GM18507 (cell line): Measurements from ENCODE around the gene HYI.

ENCODE experiments used
- DNase-seq: peaks from one replicate; pipeline ENCODE4 v3.0.0; 2011; ENCODE audit warnings: low read depth; ENCODE audit not compliant: insufficient read length; ENCODE audit errors: extremely low spot score
- FAIRE-seq: peaks from 2 replicates; lab custom pipeline; 2011; peaks lifted over from hg19 to GRCh38; lab: Jason Lieb, UNC

HYI gene

DNA sequence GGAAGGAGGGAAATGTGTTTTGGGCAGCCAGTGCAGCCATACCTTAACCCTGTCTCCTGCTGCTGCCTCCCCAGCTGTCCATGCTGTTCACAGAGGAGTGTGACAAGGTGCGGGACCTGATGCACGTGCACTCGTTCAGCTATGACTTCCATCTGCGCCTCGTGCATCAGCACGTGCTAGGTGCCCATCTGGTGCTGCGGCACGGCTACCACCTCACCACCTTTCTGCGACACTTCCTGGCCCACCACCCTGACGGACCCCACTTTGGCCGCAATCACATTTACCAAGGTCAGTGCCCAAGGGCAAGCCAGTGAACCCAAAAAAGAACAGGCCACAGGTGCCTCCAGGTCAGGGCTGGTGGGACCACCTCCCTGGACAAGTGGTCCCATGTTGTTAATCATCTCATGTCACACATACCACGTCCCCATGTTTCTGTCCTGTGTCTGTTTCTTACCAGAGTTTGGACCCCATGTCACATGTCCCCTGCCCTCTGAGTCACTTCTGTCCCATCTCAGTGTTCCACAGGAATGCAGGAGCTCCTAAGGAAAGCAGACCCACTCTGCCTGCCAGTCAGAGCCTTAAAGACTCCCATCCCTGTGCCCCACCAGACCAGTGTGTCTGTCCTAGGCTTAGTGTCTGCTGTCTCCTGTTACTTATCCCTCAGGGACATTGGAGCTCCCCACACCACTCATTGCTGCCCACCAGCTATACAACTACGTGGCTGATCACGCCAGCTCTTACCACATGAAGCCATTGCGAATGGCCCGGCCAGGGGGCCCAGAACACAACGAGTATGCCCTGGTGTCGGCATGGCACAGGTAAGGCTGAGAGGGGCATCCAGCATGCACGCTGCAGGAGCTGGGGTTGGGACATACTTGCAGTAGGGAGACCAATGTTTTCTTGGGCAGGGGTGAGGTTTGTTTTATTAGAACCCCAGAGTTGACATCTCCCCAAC, 6.6 kb downstream of the HYI start:
- DNase-seq (no peak), FAIRE-seq (no peak)

DNA sequence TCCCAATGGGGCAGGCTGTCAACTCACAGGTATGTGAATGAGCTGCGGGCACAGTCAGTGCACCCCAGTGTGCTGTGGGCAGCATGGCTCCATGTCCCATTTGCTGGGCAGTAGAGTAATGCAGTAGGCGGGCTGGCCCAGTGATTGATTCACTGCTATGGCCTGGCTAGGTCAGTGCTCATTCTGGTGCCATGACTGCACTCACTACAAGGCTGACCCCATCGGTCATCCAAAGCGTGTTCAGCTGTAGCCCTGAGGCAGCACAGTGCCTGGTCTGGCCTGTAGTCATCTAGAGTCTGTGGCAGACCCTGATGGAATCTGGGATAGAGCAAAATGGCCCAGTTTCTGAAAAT, 7.4 kb downstream of the HYI start:
- FAIRE-seq (no peak), DNase-seq (no peak)

DNA sequence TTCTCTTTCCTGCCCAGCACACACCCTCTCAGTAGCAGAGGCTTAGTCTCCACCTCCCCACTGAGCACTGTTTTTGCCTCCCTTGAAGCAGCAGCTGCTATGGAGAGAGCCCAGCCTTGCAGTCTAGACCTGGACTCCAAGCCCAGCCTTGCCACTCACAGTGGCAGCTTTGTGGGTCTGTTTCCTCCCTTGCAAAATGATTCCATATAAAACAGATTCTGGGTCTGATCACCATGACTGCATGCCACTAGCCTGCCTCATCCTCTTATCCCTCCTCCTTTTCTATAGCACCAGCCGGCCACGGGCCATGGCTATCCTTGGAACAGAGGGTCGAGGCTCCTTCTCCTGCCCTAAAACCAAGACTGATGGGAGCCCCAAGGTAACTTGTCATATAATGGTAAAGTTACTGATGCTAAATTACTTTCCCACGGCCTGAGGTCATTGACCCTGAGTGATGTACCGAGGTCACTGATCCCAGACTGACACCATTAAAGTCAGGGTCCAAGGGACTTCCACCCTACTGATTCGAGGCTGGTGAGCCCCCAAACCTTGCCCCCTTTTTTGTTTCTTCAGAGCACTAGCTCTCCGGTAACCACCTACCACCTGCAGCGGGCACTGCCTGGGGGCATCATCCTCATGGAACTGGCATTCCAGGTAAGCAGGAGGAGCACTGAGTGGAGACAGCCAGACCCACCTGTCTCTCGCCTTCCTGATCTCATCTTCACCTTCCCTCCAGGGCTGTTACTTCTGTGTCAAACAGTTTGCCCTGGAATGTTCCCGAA, 7.9 kb downstream of the HYI start:
- DNase-seq = no peak
- no peak for FAIRE-seq

DNA sequence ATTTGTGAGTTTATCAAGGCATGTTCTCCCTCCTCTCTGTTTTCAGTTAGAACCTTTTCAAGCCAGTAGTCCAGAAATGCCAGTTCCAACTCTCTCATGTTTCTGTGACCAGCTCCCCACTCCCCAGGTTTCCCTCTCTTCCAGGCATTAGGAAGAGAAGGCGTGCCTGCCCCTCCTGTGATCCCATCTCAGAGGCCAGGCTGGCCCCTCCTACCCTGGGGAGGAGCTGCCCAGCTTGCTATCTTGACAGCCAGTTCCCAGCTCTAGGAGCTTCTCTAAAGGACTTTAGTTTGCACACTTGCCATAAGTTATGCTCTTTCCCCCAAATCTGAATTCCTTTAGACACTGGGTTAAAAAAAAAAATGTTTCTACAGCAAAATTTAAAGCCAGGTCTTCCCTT, 8.9 kb downstream of the HYI start:
- FAIRE-seq (no peak), DNase-seq (no peak)

DNA sequence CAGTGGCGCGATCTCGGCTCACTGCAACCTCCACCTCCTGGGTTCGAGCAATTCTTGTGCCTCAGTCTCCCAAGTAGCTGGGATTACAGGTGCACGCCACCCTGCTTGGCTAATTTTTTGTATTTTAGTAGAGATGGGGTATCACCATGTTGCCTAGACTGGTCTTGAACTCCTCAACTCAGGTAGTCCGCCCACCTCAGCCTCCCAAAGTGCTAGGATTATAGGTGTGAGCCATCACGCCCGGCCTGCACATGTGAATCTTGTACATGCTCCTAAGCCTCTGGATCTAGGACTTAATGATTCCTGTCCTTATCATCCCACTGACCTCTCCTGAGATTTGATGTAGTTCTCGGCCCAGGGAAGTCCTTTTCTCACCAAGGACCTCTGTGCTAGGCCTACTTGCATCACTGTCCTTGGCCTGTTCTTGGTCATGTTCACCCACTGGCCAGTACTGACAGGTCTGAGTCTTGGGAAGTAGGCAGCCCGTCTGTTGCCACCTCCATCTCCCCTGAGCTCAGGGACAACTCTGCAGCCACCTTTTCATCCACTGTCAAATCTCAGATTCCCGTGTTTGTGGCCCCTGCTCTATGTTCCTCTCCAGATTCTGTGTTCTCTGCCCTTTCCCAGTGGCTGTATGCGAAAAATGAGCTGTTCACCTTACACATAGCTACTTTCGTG, 9.4 kb downstream of the HYI start:
- DNase-seq (no peak), FAIRE-seq (no peak)

DNA sequence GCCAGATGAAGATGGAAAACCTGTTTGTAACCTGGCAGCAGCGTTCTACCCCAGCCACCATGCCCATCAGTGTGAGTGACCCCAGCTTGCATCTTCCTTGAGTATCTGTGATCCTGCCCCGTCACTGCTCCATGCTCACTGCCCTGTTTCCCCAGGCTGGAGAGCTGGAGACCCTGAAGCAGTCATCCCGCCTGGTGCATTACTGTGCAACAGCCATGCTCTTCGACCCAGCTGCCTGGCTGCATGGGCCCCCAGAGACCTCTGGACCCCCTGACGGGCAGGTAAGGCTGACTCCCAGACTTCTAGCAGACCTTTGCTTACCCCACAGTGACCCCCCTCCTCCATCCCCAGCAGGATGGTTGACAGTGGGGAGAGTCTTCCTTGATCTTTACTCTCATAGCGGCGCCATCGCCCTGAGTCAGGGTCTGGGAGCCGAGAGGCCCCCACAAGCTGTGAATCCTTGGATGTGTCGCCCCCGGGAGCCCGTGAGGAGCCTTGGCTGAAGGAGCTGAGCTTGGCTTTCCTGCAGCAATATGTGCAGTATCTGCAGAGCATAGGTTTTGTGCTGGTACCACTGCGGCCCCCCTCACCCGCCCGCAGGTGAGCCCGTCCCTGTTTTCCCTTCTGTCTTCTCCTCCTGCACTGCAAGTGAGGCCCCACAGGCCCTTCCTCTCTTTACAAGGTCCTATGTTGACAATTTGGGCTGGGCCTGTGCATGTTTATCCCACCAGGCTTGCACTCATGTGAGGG, 10.4 kb downstream of the HYI start:
- FAIRE-seq (no peak), DNase-seq (no peak)

DNA sequence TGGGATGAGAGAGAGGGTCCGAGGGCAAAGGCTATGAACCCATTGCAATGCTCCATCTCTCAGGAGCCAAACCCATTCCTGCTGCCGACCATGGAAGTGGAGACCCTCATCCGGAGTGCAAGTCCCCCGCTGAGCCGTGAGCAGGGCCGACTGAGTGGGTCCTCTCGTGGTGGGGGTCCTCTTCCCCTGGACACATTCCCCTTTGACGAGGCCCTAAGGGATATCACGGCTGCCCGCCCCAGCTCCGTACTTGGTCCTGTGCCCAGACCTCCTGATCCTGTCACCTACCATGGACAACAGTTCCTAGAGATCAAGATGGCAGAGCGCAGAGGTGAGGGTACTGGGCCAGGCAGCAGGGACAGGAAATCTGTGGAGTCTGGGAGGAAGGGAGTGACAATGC, 11.0 kb downstream of the HYI start:
- DNase-seq = no peak
- no peak for FAIRE-seq

DNA sequence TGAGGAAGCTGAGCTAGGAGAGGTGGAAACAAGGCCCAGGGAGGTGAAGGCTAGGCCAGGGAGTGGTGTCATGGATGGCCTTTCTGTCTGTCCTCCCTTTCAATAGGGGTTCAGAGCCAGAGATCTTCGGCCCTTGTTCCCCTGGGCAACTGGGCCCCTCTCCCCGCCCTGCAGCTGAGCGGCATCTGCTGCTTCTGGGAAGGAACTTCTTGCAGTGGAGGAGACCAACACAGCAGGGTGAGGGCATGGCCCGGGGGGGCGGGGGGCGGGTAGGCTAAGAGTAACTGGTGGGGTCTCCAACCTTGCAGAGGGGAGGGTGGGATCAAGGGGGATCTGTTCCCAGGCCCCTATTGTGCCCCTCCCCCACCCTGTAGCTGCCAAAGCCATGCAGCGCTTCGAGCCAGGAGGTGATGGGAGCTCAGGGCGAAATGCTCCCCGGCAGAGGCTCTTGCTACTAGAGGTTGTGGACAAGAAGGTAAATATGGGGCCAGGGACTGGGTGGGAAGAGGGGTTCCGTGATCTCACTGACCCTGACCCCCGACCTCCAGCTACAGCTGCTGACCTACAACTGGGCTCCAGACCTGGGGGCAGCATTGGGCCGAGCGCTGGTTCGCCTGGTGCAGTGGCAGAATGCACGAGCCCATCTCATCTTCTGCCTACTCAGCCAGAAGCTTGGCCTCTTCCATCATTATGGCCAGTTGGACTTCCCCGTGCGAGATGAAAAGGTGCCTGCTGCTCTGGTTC, 11.7 kb downstream of the HYI start:
- no peak for FAIRE-seq
- no peak for DNase-seq

DNA sequence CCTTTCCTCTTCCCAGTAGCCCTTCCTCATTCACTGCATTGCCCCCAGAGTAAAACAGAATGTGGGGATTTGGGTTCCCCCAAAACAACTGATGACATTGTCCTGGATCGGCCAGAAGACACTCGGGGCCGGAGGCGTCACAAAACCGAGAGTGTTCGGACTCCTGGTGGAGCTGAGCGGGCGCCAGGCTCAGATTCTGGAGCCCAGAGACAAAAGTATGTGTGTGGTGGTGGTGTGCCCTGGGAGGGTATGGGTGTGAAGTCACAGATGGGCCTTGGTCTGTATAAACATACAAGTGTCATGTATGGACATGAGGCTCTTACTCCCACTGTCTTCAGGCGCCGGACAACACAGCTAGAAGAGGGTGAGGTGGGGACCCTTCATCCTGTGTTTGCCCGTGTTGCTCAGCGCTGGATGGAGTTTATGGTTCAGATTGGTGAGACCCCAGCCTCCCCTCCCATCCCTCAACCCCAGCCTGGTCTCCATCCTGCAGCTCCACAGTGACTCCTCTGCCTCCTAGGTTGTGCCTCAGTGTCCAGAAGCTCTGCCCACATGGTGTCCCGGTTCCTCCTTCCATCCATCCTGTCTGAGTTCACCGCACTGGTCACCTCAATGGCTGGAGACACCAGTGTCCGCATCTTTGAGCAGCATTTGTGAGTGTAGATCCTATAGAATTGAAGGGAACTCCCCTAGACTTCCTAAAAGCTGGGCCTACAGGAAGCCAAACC, 12.4 kb downstream of the HYI start:
- DNase-seq = no peak
- no peak for FAIRE-seq

DNA sequence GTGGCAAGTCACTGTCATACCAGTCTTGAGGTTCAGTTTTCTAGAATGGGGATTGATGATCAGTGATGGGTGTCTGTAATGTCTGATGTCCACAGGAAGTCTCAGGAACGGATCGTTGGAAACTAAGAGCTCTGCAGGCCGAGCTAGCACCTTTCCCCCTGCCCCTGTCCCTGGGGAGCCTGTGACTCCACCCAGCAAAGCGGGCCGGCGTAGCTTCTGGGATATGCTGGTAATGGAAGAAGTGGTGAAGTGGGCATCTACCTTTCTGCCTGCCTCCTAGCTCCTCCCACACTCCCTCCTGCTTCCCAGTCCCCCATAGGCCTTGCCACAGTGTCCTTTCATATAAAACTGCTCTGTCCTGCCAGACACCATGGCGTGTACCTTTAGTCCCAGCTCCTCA, 13.4 kb downstream of the HYI start:
- FAIRE-seq (no peak), DNase-seq (no peak)

DNA sequence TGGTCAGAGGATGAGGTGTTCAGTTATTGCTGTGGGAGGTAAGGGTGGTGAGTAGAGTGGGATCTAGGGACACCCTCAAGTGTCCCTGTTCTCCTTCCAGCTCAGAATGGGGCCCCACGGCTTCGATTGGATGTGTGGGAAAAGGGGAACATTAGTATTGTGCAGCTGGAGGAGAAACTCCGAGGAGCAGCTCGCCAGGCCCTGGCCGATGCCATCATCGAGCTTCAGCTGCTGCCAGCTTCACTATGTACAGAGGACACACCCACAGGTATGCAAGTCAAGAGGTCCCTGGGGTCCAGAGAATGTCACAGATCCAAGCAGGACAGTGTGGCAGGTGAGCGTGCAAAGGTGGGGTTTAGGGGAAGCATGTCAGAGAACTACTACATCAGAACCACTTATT, 13.9 kb downstream of the HYI start:
- DNase-seq (no peak), FAIRE-seq (no peak)

DNA sequence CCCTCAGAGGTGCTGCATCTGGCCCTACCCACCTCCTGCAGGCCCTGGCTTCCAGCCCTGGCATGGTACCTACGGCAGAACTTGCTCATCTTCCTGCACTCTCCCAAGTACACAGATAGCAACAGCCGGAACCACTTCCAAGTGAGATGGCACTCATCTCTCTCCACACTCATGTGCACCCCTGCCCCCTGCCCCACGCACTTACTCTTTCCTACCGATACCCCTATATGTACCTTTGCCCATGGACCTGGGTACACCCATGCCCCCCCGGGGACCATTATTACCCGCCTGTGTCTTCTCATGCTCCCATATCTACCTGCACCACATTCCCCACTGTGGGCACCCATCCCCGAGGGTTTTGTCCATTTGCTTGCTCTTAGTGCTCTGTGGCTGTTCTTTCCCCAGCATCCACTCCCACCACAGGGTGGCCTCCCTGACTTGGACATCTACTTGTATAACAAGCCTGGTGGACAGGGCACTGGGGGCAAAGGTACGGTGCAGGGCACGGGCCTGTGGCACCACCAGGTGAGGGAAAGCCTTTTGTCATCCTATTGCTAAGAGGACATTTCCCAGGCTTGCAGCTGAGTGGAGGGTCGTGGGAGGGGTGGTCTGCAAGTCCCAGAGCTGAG, 14.7 kb downstream of the HYI start:
- FAIRE-seq (no peak), DNase-seq (no peak)

DNA sequence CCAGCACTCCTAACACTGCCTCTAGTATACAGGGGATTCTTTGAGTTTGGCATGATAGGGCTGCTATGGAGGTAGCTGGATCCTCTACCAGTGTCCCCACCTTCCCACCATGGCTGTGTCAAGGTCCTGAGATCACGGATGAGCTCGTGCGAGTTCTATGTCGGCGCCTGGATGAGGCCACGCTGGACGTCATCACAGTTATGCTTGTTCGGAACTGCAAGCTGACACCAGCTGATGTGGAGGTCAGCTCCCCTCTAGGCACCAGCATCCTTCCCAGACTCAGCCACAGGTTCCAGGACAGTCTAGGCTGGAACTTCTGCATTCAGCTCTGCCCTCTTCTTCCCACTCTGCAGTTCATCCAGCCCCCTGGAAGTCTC, 15.2 kb downstream of the HYI start:
- no peak for FAIRE-seq

DNA sequence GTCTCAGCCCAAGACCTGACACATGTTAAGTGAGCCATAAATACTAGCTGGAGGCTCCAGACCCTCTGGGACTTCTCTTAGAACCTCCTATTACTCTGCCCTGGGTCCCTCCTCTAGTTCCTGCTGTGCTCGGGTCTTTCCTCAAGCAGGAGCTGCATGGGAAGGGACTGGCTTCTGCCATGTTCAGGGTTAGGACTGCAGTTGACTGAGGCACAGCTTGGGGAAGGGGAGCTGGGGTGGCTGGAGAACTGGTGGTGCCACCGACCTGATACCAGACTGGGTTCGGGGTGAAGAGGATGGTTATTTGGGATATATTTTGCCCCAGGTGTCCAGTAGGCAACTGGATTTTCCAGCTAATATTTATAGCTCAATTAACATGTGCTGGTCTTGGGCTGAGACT, 15.7 kb downstream of the HYI start:
- FAIRE-seq (no peak), DNase-seq (no peak)

More for the DNA sequence above, 15.2 kb downstream of the HYI start:
- DNase-seq = no peak

DNA sequence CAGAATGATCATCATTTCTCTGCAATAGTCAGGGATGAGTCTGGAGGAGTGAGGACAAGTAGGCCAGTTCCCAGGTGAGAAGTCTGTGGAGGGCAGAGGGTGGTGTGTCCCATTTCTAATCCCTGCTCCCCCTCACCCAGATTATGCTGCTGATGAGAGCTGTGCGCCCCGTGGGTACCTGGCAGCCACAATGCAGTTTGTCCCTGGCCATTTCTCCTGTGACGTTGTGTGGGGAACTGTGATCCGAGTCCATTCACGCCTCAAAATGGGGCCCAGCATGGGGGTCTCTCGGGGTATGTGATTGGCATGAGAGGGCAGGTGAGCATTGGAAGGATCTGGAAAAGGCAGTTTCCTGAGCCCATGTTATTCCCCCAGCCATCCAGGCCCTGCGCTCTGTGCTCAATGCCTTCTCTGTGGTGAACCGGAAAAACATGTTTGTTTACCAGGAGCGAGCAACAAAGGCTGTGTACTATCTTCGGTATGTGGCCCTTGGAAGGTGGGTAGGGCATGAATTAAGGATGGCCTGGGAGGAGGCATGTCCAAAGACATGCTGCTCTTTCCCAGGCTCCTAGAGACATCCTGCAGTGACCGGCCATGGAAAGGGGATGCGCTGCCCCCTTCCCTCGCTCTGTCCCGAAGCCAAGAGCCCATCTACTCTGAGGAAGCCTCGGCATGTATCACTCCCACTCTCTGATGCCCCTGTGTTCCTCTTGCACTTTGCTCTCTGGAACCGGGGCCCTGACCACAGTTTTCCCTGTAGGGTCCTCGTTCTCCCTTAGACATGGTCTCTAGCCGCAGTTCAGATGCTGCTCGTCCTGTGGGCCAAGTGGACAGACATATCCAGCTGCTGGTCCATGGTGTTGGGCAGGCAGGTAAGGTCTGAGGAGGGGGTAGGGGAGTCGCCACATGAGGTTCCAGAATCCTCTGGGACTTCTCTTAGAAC, 16.4 kb downstream of the HYI start:
- DNase-seq = no peak
- FAIRE-seq = no peak

DNA sequence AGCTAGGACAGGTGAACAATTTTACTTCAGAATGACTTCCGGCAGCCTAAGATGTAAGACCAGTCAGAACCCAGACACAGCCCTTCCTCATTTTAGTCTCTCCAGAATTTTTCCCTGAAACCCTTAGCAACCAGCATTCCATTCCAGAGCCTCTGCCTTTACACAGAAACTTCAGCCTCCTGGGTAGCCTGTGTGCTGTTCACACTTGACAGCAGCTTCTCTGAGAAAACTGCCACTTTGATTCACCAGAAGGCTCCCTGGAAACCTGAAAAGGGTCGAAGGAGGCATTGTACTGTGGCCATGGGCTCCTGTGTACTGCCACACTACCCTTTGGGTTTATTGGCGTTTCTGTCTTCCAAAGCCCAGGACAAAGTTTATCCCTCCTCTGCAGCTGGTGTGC, 17.4 kb downstream of the HYI start:
- FAIRE-seq (no peak), DNase-seq (no peak)
